Measurements from ENCODE around the gene VCY. TPM values are rescaled to one million over a fixed set of nuclear protein-coding genes. Genes with fewer than 3 reads are reported as not detected.
"Not testable (repeated sequence)": the region's sequence is repeated elsewhere in the genome, so short reads cannot be mapped to it uniquely, and the experiment has no call there.

VCY gene
- total RNA-seq = not detected

DNA sequence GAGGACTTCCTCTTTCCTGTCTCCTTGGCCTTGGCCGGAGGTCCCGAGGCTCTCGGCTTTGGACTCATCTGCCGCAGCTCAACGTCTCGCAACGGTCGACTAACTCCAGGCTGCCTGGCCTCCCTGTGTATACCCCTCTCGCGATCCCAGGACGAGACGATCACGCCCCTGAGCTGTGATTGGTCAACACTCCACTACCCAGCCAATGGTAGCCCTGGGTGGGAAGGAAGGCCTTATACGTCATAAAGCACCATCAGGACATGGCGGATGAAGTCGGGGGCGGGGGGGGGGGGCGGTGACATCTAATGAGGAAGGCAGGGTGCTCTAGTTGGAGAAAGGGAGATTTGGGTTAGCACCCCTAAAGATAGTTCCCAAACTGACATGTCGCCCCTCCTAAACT is at the start of gene VCY:
VCY (minus strand) TSS at position 101 of the 400 bp plus-strand sequence; CDS start at position 68, 33 bp downstream.
- H3K4me3 ChIP-seq (ENCODE audit: low read length in 3 of 3); H3K27ac ChIP-seq (ENCODE audit: low read depth, low read length); H3K9me3 ChIP-seq (ENCODE audit: control insufficient read depth in 3 of 3, low read length in 3 of 3); H3K36me3 ChIP-seq (ENCODE audit: control insufficient read depth in 3 of 3, insufficient read depth in 3 of 3, low read length in 3 of 3); H3K4me1 ChIP-seq (ENCODE audit: control insufficient read depth in 3 of 3, insufficient read depth in 3 of 3, low read length in 3 of 3); H3K9ac ChIP-seq (ENCODE audit: low read depth in 1 of 3, low read length in 3 of 3); H3K27me3 ChIP-seq (ENCODE audit: control insufficient read depth in 3 of 3, insufficient read depth in 3 of 3, low read length in 3 of 3): not testable (repeated sequence)

GRCh38 chrY:14030395-14030794 is 44.1 kb upstream of the VCY start:
- not testable (repeated sequence) for H3K9ac ChIP-seq (ENCODE audit: low read depth in 1 of 3, low read length in 3 of 3); H3K4me3 ChIP-seq (ENCODE audit: low read length in 3 of 3); H3K9me3 ChIP-seq (ENCODE audit: control insufficient read depth in 3 of 3, low read length in 3 of 3); H3K36me3 ChIP-seq (ENCODE audit: control insufficient read depth in 3 of 3, insufficient read depth in 3 of 3, low read length in 3 of 3); H3K27ac ChIP-seq (ENCODE audit: low read depth, low read length); H3K4me1 ChIP-seq (ENCODE audit: control insufficient read depth in 3 of 3, insufficient read depth in 3 of 3, low read length in 3 of 3); H3K27me3 ChIP-seq (ENCODE audit: control insufficient read depth in 3 of 3, insufficient read depth in 3 of 3, low read length in 3 of 3)

GRCh38 chrY:14011916-14012315 is 25.6 kb upstream of the VCY start:
- not testable (repeated sequence) for H3K9me3 ChIP-seq (ENCODE audit: control insufficient read depth in 3 of 3, low read length in 3 of 3); H3K4me1 ChIP-seq (ENCODE audit: control insufficient read depth in 3 of 3, insufficient read depth in 3 of 3, low read length in 3 of 3); H3K27ac ChIP-seq (ENCODE audit: low read depth, low read length); H3K9ac ChIP-seq (ENCODE audit: low read depth in 1 of 3, low read length in 3 of 3); H3K36me3 ChIP-seq (ENCODE audit: control insufficient read depth in 3 of 3, insufficient read depth in 3 of 3, low read length in 3 of 3); H3K4me3 ChIP-seq (ENCODE audit: low read length in 3 of 3); H3K27me3 ChIP-seq (ENCODE audit: control insufficient read depth in 3 of 3, insufficient read depth in 3 of 3, low read length in 3 of 3)

GRCh38 chrY:13942406-13942805 is 43.9 kb downstream of the VCY start:
- H3K27ac ChIP-seq (ENCODE audit: low read depth, low read length); H3K9me3 ChIP-seq (ENCODE audit: control insufficient read depth in 3 of 3, low read length in 3 of 3); H3K9ac ChIP-seq (ENCODE audit: low read depth in 1 of 3, low read length in 3 of 3); H3K4me3 ChIP-seq (ENCODE audit: low read length in 3 of 3); H3K27me3 ChIP-seq (ENCODE audit: control insufficient read depth in 3 of 3, insufficient read depth in 3 of 3, low read length in 3 of 3); H3K36me3 ChIP-seq (ENCODE audit: control insufficient read depth in 3 of 3, insufficient read depth in 3 of 3, low read length in 3 of 3); H3K4me1 ChIP-seq (ENCODE audit: control insufficient read depth in 3 of 3, insufficient read depth in 3 of 3, low read length in 3 of 3): not testable (repeated sequence)

Other genes starting within 250 kb of the VCY start
- gene VCY1B, start 69.8 kb upstream of the VCY start, total RNA-seq = not detected

All from skeletal muscle tissue (tissue), 4 donors.